Astrocyte of the spinal cord (primary cell): ENCODE measurements around the gene TNRC6B.

Experiments used
- DNase-seq: peaks from one replicate; pipeline ENCODE4 v3.0.0; 2011; ENCODE audit warnings: low read depth, low spot score
- H3K4me3 ChIP-seq: 2 replicates; pipeline ENCODE4 v1.5.1; 2011; ENCODE audit warnings: low read depth, mild to moderate bottlenecking, low read length, moderate library complexity
- in situ Hi-C: cut with HindIII; loops from 2 replicates; pipeline ENCODE4 v1.10.0; 2017; ENCODE audit warnings: low sequenced_read_pairs
- TF ChIP-seq, protein P1 (sequence below): IDR thresholded peaks from 2 replicates; pipeline ENCODE4 v1.5.1; 2012; ENCODE audit warnings: low read depth, mild to moderate bottlenecking, low read length, inconsistent platforms

TNRC6B gene

DNA sequence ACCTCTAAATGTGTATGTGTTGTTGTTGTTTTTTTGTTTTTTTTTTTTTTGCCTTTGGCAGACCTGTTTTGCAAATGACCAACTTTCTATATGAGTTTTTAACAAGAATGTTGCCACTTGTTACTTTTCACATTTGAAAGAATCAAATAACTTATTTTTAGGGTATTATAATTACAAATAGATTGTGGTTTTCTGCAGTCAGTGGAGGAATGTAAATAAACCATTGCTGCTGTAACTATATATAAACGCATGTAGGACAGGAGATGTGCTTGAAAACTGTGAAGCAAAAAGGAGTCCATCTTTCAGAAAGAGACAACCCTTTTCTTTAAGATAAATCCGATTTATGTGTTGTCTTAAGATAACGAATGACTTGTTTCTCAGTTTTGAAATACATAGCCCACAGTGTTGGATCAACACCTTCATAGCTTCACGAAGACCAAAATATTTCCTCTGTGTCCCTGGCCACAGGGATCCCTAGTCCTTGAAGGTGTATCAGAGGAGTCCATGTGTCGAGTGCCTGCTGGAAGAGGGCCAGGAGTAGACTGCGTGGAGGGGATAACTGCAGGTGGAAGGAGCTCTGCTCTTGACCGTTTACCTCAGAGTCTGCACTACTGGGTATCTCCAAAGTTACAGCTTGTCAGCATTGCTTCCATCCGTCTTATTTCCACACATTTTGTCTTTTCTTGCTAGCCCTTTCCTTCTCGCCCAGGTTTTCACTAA lies 24.7 kb downstream of the TNRC6B start:
- no peak for DNase-seq
- TF ChIP-seq, protein P1, sequence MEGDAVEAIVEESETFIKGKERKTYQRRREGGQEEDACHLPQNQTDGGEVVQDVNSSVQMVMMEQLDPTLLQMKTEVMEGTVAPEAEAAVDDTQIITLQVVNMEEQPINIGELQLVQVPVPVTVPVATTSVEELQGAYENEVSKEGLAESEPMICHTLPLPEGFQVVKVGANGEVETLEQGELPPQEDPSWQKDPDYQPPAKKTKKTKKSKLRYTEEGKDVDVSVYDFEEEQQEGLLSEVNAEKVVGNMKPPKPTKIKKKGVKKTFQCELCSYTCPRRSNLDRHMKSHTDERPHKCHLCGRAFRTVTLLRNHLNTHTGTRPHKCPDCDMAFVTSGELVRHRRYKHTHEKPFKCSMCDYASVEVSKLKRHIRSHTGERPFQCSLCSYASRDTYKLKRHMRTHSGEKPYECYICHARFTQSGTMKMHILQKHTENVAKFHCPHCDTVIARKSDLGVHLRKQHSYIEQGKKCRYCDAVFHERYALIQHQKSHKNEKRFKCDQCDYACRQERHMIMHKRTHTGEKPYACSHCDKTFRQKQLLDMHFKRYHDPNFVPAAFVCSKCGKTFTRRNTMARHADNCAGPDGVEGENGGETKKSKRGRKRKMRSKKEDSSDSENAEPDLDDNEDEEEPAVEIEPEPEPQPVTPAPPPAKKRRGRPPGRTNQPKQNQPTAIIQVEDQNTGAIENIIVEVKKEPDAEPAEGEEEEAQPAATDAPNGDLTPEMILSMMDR: no peak
- no peak overlapping the region for H3K4me3 ChIP-seq
- in situ Hi-C loops: no loop called here

DNA sequence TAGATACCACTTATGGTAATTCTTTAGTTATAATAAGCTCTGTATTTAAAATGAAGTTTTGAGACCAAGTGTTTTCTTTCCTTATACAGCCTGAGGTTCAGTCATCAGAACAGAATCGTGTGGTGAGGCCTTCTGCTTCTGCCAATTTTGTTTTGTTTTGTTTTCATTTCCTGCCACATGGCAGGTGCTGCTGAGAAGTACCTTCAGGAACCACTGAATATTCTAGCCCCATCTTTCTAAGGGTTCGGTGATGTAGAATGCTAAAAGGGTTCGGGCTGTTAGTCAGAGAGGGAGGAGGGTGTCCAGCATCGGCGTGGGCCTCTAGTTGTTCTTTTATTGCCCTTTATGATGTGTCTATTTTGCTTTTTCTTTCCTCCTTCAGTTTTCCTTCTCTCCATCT lies 25.8 kb downstream of the TNRC6B start:
- no peak overlapping the region for H3K4me3 ChIP-seq
- TF ChIP-seq, protein P1: no peak
- in situ Hi-C loops: no loop called here
- no peak for DNase-seq

GRCh38 chr22:40204321-40205116 lies 26.8 kb downstream of the TNRC6B start:
- TF ChIP-seq, protein P1: no peak
- in situ Hi-C loops: no loop called here
- DNase-seq: peak; percentile 30

GRCh38 chr22:40206561-40206960 lies 28.8 kb downstream of the TNRC6B start:
- in situ Hi-C loops: no loop called here
- H3K4me3 ChIP-seq: no peak overlapping the region
- no peak for DNase-seq
- TF ChIP-seq, protein P1: no peak

More at GRCh38 chr22:40204321-40205116, 26.8 kb downstream of the TNRC6B start:
- no peak overlapping the region for H3K4me3 ChIP-seq

GRCh38 chr22:40210818-40211217 lies 33.1 kb downstream of the TNRC6B start:
- no peak overlapping the region for H3K4me3 ChIP-seq
- TF ChIP-seq, protein P1: no peak
- no peak for DNase-seq
- in situ Hi-C loops: no loop called here

DNA sequence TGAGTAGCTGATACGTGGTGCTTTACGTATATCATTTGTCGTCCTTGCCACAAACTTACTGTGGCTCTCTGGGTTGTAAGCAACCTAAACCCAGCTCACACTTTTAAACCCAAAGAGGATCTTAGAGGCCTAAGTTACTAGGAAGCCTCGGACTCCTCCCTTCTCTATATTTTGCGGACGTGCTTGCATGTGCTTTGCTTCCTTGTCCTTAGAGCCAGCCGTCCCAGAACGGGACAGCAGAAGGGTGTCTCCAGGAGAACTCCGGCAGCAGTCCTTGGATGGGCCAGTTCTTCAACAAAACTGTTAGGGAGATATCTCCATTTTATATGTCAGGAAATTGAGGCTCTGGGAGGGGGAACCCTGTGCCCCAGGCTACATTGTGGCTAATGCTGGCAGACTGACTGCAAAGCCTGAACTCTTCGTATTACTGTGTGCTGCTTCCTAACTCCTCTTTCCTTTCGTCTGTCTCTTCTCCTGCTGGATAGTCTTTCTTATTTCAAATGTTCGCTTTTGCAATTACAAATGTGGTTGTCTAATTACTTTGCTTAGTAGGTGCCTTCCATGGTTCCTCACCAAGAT lies 33.8 kb downstream of the TNRC6B start:
- no peak for DNase-seq
- in situ Hi-C loops: no loop called here
- no peak overlapping the region for H3K4me3 ChIP-seq
- TF ChIP-seq, protein P1: no peak
